ENCODE measurements around the gene NAT10. TPM values are rescaled to one million over a fixed set of nuclear protein-coding genes. Genes with fewer than 3 reads are reported as not detected.

The NAT10 gene
- total and polyA plus RNA-seq, 3 donors from 2014 or later: 47.7 to 50.5 (median 49.9) TPM

DNA sequence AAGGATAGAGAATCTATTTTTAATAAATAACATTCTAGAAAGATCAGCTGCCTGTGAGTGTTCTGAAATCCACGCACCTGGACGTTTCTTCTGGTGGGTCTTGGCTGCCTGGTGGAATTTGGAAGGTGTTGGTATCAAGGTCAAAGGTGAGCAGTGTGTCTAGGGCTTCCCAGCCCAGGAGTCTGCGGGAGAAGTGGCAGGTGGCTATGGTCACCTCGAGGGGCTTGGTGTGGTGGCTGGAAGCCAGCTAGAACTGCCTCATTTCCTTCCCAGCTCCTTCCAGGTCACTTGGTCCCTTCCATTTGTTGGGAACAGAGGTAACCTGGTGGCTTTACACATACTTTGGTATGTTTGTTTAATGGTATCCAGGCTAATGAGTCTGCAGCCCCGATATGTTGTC lies 41.4 kb downstream of the NAT10 start:
- H3K9me3 ChIP-seq: no peaks in the 10 kb centered on the region
- H3K27me3 ChIP-seq: no peaks in the 10 kb centered on the region
- H3K27ac ChIP-seq: no peak overlapping the region
- H3K4me3 ChIP-seq: no peak overlapping the region
- no peaks in the 10 kb centered on the region for H3K36me3 ChIP-seq (ENCODE audit: low read depth, missing control alignments)
- DNase-seq: no peak
- intact Hi-C loops (cut with DNase I; ENCODE audit: low total_unique reads): no loop called here
- H3K4me1 ChIP-seq: no peaks in the 10 kb centered on the region
- WGBS, 2 donors: 81 to 87% methylated on average over 5 of the region's 5 CpGs
- no peak for TF ChIP-seq POLR2A (IDR thresholded peaks at IDR 0.05)
- TF ChIP-seq, protein P1, sequence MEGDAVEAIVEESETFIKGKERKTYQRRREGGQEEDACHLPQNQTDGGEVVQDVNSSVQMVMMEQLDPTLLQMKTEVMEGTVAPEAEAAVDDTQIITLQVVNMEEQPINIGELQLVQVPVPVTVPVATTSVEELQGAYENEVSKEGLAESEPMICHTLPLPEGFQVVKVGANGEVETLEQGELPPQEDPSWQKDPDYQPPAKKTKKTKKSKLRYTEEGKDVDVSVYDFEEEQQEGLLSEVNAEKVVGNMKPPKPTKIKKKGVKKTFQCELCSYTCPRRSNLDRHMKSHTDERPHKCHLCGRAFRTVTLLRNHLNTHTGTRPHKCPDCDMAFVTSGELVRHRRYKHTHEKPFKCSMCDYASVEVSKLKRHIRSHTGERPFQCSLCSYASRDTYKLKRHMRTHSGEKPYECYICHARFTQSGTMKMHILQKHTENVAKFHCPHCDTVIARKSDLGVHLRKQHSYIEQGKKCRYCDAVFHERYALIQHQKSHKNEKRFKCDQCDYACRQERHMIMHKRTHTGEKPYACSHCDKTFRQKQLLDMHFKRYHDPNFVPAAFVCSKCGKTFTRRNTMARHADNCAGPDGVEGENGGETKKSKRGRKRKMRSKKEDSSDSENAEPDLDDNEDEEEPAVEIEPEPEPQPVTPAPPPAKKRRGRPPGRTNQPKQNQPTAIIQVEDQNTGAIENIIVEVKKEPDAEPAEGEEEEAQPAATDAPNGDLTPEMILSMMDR (IDR thresholded peaks at IDR 0.05): no peak

DNA sequence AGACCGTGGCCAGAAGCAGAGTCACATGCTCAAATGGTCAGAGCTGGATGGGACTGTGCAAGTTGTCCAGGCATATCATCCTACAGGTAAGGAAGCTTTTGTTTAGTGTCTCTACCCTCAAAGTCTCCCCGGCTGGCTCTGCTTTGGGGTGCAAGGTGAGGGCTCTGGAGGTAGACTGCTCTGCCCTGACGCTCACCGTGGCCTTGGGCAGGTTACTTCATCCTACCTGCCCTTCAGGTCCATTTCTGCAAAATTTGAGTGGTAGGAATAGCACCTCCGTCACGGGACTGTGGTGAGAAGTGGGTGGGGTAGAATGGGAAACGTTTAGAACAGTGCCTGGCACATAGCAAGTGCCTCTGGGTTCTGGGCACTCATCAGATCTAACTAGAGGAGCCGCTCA lies 42.2 kb downstream of the NAT10 start:
- no peaks in the 10 kb centered on the region for H3K36me3 ChIP-seq (ENCODE audit: low read depth, missing control alignments)
- TF ChIP-seq, protein P1 (IDR thresholded peaks at IDR 0.05): no peak
- TF ChIP-seq POLR2A (IDR thresholded peaks at IDR 0.05): no peak
- 89 to 90% methylated on average over 8 of the region's 8 CpGs for WGBS, 2 donors

DNA sequence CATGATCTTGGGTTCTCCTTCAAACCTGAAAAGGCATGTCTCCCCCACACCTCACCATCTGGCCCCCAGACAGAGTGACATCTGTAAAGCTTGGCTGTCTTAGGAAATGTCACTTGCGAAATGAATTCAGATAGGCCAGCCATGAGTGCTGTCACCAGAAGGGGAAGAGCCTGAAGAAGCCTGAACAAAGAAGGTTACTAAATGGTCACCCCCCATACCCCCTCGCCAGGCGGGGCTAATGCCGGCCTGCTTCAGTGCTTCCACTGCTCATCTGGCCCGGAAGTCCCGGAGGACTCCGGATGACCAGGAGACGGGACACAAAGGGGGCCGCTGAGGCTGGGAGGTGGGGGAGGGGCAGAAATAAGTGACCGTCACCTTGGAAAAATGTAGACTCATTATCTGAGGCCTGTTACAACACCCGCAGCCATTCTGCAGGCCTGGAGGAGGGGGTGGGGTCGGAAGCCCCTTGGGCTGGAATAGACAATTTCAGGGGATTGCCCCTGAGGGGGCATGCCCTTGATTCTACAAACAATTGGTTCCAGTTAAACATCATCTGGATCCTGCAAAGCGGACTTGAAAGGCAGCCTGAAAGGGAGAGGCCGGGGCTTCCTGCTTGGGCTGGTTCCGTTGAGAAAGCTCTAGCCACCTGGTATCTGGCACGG lies 43.2 kb downstream of the NAT10 start:
- intact Hi-C loops (cut with DNase I; ENCODE audit: low total_unique reads): no loop called here
- 89 to 92% methylated on average over 16 of the region's 16 CpGs for whole genome bisulfite sequencing, 2 donors
- Histone ChIP-seq H3K27me3 (no peaks in the 10 kb centered on the region), H3K9me3 (no peaks in the 10 kb centered on the region), H3K36me3 (ENCODE audit: low read depth, missing control alignments) (no peaks in the 10 kb centered on the region), H3K4me1 (no peaks in the 10 kb centered on the region), H3K4me3 (no peak overlapping the region), H3K27ac (no peak overlapping the region)
- TF ChIP-seq, protein P1 (IDR thresholded peaks at IDR 0.05): no peak
- TF ChIP-seq POLR2A (IDR thresholded peaks at IDR 0.05): no peak
- no peak for DNase-seq

More for the DNA sequence above, 42.2 kb downstream of the NAT10 start:
- no peak overlapping the region for H3K27ac ChIP-seq
- no peak overlapping the region for H3K4me3 ChIP-seq
- no peaks in the 10 kb centered on the region for H3K4me1 ChIP-seq
- intact Hi-C loops (cut with DNase I; ENCODE audit: low total_unique reads): no loop called here
- no peaks in the 10 kb centered on the region for H3K9me3 ChIP-seq
- DNase-seq: no peak
- no peaks in the 10 kb centered on the region for H3K27me3 ChIP-seq

DNA sequence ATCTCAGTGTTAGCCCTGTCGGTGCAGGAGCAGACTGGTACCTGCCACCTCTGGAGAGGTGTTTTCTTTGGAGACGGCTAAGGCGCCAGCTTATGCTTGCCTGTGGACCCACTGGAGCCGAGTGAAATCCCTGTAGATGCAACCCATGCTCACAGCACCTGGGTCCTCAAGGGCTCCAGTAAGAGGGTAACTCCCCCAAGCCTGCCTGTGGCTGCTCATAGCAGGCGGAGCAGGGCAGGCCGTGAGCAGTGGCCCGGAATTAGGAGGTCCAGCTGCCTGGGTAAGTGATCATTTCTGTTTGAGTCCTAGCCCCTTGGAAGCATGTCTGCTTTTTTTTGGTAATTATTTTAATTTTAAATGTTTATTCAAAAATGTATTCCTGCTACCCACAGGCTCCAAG lies 43.8 kb downstream of the NAT10 start:
- H3K27me3 ChIP-seq: no peaks in the 10 kb centered on the region
- H3K27ac ChIP-seq: no peak overlapping the region
- H3K4me1 ChIP-seq: no peaks in the 10 kb centered on the region
- intact Hi-C loops (cut with DNase I; ENCODE audit: low total_unique reads): no loop called here
- WGBS, 2 donors: 87 to 93% methylated on average over 6 to 7 of the region's 7 CpGs
- DNase-seq: no peak
- TF ChIP-seq, protein P1 (IDR thresholded peaks at IDR 0.05): no peak
- no peak for TF ChIP-seq POLR2A (IDR thresholded peaks at IDR 0.05)
- no peaks in the 10 kb centered on the region for H3K36me3 ChIP-seq (ENCODE audit: low read depth, missing control alignments)
- H3K4me3 ChIP-seq: no peak overlapping the region
- H3K9me3 ChIP-seq: no peaks in the 10 kb centered on the region

DNA sequence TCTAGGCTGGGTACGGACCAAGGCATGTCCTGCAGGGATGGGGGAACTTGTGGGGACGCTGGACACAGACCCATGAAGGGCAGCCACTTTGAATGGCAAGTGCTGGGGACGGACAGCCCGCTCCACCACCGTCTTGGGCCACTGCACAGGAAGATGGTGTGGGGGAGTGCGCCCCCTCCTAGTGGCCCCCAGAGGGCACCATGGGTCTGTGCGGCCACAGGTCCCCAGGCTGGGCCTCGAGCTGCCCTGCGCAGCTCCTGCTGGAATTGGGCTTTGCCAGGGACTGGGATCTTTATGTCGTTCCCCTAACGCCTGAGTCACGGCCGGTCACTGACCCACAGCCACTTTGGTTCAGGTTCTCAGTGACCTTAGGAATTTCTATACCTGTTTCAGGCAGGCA lies 44.4 kb downstream of the NAT10 start:
- Histone ChIP-seq H3K27me3 (no peaks in the 10 kb centered on the region), H3K36me3 (ENCODE audit: low read depth, missing control alignments) (no peaks in the 10 kb centered on the region), H3K9me3 (no peaks in the 10 kb centered on the region), H3K27ac (no peak overlapping the region), H3K4me1 (no peaks in the 10 kb centered on the region), H3K4me3 (no peak overlapping the region)
- TF ChIP-seq, protein P1 (IDR thresholded peaks at IDR 0.05): no peak
- TF ChIP-seq POLR2A (IDR thresholded peaks at IDR 0.05): no peak
- WGBS, 2 donors: 80 to 89% methylated on average over 5 to 13 of the region's 13 CpGs
- intact Hi-C loops (cut with DNase I; ENCODE audit: low total_unique reads): no loop called here
- DNase-seq: no peak
